Frontal cortex (tissue), 4 donors: ENCODE measurements around the gene GSC2. TPM values are rescaled to one million over a fixed set of nuclear protein-coding genes. Genes with fewer than 3 reads are reported as not detected.

Experiments
- DNase-seq, 2 donors: peaks; one replicate each; pipeline ENCODE4 v3.0.0; 2012; ENCODE audit warnings: low spot score in 2 of 2
- FAIRE-seq: peaks from 2 replicates; lab custom pipeline; 2012; peaks lifted over from hg19 to GRCh38; lab: Jason Lieb, UNC
- total RNA-seq: library from RNA; depleted of rRNA; stranded (reverse); fragments of >200 nt; gene quantifications from one replicate; pipeline ENCODE4 v1.2.3, GENCODE V29; 2014
- donor health status: control.
- donor health status: control.
- donor health status: control.

Gene GSC2
- total RNA-seq, 1 donor from 2014 or later, result not detected

DNA sequence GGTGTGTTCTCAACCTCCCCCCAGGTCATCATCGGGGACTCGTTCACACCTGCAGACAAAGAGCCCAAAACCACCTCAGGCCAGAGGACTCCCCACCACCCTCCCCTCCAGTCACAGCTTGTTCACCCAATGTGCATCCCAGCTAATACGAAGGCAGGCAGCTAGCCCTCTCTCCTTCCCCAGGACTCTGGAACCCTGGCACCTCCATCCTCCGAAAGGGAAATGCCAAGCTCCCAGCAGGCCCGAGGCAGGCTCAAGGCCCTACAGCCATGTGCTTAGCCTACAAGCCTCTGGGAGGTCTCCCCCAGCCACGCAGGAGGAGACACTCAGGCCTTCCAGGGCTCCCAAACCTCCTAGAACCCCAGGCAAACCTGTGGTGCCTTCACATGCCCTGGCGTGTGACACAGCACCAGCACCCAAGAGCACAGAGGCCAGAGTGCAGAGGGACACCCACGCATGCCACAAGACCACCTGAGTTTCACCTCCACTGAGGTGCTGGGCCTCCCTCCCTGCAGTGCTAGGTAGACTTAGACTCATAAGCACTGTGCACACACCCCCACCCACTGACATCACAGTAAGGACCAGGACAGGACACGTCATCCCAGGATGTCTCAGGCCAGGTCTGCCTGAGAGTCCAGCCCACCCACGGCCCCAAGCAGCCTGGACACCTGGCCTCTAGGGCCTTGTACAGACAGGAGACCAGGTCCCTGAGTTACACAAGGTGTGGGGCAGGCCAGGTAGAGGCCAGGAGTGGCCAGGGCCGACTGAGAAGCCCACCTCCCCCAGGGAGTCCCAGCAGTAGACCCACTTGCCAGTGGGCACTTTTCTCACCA is 12.5 kb downstream of the GSC2 start:
- DNase-seq, result no peak
- no peak for FAIRE-seq

DNA sequence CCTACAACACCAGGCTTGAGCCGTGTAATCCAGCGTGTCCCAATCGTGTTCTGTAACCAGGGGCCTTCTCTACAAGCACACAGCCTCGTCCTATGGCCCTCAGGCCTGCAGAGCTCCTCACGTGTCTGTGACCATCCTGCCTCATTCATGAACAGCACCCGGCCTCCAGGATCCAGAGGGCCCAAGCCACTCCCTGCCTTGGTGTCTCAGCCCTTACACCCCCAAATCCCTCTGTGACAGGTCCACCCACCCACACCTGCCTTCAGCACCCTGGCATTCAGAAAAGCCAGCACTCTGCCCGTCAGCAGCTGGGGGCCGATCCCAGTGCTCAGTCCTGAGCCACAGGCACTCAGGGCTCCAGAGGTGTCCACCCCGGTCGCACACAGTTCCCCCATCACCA is 13.2 kb downstream of the GSC2 start:
- DNase-seq (no peak), FAIRE-seq (no peak)

DNA sequence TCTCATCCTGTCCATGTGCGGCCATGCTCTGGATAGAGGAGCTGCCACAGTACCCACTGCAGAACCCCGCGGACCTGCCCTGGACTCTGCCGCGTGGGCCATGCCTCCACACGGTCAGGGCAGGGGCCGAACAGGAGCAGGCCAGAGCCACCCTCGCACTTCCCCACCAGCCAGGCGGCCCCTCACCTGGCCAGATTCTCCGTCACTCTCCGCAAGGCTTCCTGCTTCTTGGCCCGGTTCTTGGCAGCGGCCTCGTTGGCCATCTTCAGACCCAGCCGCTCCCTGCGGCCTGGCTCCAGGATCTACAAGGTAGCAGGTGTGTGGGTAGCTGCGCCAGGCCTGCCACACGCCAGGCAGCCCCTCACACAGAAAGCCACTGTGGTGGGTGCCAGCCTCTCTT is 15.2 kb downstream of the GSC2 start:
- no peak for FAIRE-seq

DNA sequence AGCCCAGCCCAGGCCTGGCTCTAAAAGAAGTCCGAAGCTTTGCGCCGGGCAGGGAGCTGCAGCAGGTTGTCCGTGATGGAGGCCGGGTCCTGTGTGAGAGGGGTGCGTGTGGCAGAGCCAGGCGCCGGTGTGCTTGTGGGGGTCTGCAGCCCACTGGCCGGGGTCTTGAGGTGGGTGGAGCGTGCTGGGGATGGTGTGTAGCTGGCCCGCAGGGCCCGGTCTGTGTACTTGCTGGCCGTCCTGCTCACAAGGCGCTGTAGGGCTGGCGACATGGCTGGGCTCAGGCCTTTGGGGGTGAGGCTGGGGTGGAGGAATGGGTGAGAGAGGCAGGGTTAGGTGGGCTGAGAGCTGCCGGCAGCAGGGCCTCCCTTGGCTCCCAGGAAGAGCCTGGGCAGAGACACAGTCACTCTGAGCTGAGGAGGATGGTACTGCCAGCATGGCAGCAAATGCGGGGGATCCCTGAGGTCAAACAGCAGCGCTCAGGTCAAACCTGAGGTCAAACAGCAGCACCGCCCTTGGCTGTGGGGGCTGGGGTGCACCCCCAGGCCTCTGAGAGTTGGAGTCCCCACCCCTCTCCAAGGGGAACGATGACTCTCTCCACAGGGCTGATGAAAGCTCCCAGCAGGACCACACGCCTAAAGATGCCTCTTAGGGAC is 15.8 kb downstream of the GSC2 start:
- DNase-seq, result no peak
- FAIRE-seq, result no peak

More for the DNA sequence above, 15.2 kb downstream of the GSC2 start:
- DNase-seq, result no peak

DNA sequence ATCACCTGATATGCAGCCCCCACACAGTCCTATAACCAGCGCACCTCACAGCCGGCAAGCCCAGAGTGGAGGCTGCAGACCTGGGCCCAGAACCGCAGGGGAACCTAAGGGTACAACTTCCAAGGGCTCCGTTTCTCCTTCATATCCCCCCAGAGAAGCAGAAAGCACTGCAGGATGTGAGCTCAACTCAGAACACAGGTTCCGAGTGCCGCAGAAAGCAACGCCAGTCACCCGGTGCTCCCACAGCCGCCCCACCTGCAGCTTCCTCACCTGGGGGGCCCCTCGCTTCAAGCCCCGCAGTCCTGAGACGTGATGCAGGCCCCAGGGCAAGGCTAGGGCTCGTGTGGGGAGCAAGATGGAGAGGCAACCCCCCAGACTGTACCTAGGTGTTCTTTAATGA is 16.5 kb downstream of the GSC2 start:
- DNase-seq (no peak), FAIRE-seq (no peak)

DNA sequence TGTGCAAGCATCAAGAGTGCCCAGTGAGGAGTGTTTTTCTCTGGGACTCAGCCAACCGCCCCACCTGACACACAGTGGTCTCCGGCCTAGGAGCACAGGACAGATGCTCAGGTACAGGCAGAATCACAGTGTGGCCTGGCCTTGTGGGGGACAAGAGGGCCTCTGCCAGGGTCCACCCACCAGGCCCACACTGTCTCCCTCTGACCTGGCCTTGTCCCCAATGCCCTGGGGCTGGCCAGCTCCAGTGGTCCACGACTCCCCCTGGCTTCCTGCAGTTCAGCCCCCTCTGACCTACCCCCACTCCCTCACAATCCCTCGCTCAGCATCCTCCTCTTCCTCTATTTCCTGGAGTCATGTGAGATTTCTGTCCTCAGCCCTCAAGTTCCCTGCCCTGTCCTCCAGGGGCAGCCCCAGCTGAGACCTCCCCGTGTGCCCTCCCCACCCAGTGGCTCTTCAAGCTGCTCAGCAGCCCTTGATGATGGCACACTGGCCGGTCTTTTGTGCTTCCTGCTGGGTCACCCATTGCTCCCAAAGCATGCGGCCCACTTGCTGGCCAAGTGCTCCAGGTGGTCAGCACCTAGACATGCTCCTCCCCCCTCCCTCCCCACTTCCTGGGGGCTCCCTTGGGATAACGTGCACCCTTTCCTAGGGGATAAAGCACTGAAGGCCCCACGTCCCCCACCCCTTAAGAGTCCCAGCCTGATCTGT is 17.2 kb downstream of the GSC2 start:
- DNase-seq (no peak), FAIRE-seq (no peak)

DNA sequence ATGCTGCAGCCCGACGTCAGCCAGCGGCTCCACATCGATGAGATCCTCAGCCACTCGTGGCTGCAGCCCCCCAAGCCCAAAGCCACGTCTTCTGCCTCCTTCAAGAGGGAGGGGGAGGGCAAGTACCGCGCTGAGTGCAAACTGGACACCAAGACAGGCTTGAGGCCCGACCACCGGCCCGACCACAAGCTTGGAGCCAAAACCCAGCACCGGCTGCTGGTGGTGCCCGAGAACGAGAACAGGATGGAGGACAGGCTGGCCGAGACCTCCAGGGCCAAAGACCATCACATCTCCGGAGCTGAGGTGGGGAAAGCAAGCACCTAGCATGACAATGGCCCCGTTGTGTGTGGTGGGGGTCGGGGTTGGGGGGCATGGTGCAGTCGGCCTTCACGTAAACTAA is 17.9 kb downstream of the GSC2 start:
- no peak for DNase-seq
- FAIRE-seq, result no peak

DNA sequence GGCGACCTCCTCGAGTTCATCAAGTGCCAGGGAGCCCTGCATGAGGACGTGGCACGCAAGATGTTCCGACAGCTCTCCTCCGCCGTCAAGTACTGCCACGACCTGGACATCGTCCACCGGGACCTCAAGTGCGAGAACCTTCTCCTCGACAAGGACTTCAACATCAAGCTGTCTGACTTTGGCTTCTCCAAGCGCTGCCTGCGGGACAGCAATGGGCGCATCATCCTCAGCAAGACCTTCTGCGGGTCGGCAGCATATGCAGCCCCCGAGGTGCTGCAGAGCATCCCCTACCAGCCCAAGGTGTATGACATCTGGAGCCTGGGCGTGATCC is 18.4 kb downstream of the GSC2 start:
- DNase-seq, result no peak
- no peak for FAIRE-seq

DNA sequence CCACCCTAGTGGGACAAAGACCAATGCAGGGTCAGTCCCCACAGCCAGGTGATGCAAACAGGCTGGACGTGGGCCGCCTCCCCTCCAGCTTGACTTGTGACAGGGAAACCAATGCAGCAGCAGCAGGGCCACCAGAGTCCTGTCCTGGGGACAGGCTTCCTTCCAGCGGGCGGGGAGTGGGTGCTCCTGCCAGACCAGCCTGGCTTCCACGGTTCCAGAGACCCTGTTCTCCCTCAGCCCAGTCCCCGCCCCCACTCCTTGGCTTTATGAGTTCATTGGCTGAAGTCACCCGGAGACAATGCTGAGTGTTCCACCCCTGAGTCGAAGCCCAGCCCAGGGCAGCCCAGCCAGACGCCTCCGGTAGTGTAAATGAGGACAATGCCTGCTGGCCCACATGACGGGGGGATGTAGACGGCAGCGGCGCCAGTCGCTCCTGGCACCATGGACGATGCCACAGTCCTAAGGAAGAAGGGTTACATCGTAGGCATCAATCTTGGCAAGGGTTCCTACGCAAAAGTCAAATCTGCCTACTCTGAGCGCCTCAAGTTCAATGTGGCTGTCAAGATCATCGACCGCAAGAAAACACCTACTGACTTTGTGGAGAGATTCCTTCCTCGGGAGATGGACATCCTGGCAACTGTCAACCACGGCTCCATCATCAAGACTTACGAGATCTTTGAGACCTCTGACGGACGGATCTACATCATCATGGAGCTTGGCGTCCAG is 19.0 kb downstream of the GSC2 start, which contains the start of gene TSSK2:
Gene TSSK2 (plus strand): TSS at position 350 of the 726 bp plus-strand sequence. CDS start 92 bp downstream, at position 442.
- FAIRE-seq, result no peak

DNA sequence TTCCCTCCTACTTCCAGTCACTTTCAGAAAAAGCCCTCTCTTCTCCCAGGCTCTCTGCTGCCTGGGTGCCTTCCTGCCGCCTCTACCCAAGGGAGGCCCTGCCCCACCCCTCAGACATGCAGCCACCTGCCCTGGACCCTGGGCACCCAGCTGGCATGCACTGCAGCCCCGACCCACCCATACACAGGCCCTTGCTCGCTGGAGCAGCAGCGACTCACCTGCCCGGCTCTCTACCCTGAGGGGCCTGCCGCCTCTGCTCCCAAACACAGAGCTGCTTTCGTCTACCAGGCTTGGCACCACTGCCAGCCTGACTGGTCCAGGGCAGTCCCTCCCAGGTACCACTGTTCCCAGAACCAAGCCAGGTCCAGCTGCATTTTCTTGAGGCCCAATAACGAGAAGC is 20.2 kb downstream of the GSC2 start:
- DNase-seq (no peak), FAIRE-seq (no peak)

More for the DNA sequence above, 19.0 kb downstream of the GSC2 start, which contains the start of gene TSSK2:
- DNase-seq, result no peak

DNA sequence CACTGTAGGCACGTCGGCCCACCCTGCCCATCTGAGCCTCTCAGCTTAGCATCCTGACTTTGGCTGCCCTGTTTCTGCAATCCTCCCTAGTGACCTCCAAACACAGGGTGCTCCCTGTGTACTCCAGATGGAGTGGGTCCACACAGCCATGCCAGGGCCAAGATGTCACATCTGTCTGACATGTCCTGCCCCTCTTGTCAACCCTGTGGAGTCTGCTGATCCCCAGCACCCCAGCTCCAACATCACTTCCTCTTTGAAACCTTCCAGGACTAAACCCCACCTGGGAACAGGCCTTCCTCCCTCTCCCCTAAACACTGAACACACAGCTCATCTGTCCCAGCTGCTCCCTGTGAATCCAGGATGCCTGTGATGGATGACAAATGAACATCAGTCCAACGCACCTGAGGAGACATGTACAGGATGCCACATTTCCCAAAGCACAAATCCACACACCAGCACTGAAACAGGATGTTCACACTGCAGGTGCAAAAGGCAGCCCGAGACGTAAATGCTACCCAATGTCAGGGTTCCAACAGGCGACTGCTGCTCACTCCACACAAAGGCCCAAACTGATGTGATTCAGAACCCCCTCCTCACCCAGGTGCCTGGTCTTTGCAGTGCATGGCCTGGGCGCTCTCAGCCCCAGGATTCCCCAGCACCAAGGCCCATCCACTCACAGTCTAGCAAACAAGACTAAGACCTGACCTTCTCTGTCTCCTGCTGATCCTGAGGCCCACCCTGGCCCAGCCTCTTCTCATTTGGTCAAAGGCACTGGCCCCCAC is 21.0 kb downstream of the GSC2 start:
- DNase-seq (no peak), FAIRE-seq (no peak)

DNA sequence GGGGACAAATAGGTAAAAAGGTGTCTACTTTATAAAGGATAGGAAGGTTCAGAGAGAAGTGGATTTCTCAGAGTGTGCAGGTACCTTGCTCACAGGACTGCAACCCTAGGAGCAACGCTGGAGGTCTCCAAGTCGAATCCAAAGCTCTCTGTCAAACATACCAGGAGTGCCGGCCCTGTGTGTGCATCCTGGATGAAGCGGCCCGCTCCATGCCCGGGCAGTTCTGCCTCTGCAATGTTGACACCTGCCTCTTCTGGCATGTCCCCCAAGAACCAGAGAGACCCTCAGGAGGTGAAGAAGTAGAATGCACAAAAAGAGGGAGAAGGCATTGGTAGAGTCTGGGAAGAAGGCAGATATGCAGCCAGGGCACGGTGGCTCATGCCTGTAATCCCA is 22.1 kb downstream of the GSC2 start:
- FAIRE-seq, result no peak
- no peak for DNase-seq

DNA sequence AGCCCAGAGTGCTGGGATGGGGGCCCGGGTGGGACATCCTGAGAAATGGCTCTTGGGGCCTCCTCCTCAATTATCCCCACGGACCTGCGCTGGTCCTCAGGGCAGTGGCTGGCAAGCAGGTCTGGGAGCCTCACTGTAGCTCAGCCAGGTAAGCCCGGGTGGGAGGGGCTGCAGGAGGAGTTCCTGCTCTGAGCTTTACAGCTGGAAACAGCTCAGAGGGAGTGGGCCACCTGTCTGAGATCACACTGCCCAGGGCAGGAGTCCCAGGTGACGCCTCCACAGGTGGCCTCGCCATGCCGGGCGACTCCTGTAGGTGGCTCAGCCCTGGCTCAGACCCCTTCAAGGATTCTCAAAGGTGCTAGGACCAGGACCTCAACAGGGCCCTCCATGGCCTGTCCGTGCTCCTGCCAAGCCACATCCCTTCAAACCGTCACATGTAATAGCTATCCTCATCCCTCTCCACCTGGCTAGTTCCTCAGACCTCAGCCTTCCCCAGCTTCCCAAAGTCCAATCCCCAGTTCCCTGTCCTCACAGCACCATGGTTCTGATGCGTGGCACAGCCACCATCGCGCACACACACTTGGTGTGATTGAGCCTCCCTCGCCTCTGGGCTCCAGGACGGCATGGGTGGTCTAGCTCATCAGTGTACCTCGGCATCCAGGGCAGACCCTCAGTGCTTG is 22.6 kb downstream of the GSC2 start:
- FAIRE-seq, result no peak
- DNase-seq, result no peak

DNA sequence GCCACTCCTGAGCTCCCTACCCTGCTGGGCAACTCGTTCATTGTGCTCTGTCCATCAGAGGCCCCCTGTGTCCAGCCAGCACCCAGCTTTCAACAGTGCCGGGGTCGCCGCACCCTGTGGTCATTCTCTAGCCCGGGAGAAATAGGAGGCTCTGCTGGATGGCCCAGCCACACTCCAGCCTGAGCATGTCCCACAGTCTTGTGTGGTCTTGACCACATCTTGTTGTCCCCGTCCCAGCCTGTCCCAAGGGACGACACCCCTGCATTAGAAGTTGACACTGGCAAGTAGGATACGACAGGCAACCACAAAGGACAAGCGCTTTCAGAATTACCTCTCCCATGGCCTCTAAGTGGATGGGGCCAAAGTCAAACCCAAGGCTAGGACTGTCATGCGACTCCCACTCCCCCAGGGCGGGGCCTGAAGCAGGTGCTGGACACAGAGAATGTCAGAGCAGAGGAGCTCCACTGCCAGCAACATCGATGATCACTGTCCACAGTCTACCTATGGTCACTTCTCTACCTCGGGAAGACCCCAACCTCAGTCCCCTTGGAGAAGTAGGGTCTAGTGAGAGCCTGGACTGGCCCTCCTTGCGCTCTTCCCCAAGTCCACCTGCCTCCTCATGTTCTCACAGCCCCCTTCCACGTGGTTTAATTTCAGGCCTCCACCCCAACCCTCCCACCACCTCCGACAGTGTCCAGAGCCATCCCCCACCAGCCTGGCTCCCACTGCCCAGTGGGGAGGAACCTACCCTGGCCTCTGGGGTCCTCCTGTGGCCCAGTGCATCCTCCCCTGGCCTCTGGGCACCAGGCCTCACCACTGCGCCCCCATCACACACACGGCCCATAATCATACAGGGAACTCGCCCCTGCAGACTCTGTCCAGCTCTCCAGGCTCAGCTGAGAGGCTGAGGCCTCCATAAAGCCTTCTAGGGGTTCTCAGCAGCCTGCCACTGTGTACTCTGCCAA is 23.5 kb downstream of the GSC2 start:
- FAIRE-seq, result no peak
- DNase-seq, result no peak

DNA sequence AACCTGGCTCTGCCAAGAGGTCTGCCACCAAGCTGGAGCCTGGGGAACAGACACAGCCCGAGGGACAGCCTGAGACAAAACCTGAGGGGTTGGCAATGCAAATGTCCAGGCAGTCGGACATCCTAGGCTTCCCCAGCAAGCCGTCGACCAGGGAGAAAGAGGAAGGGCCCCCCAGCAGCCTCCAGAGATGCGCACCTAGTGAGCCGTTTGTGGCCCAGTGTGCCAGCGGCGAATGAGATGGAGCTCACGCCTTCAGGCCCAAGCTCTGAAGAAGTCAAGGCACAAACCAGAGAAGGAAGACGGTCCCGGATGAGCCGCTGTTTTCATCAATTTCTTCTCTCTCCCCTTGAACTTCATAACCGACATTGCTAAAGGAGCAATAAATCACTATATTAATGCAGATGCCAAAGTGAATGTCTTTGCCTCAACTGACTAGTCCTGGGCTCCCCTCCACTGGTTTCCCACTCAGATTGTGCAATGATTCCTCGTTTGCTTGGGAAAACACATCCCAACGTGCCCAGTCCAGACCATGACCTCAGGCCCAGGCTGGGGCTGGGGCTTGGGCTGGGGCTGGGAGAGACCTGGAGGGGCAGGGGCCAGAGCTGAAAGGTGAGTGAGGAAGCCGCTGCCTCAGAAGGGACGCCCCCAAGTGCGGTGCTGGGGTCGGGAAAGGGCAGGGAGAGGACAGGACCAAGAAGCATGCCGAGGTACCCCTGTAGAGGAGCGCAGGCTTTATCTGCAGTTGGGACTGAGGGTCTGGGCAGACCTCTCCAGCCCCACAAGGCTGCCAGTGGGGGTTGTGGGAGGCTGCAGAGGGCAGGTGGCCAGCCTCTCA is 24.4 kb downstream of the GSC2 start:
- no peak for FAIRE-seq
- DNase-seq, result no peak

DNA sequence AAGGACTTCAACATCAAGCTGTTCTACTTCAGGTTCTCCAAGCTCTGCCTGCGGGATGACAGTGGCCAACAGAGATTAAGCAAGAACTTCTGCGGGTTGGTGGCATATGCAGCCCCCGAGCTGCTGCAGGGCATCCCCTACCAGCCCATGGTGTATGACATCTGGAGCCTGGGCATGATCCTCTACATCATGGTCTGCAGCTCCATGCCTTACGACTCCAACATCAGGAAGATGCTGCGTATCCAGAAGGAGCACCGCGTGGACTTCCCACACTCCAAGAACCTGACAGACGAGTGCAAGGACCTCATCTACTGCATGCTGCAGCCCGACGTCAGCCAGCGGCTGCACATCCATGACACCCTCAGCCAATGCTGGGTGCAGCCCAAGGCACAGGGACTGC is 25.1 kb downstream of the GSC2 start:
- FAIRE-seq (no peak), DNase-seq (no peak)

DNA sequence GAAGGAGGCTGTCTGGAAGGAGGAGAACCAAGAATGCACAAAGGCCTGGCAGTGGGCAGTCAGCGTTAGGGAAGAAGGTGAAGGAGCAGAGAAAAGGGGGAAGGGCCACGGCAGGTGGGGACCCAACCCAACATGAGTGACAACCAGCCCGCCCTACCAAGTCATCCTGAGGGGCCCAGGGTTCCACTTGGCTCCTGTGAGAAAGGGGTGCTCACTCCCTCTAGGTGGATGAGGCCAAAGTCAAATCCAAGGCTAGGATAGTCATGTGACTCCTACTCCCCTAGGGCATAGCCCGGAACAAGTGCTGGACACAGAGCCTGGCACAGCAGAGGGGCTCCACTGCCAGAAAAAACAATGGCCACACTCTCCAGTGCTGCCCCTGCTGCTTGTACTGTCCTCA is 25.7 kb downstream of the GSC2 start:
- no peak for FAIRE-seq

More for the DNA sequence above, 25.7 kb downstream of the GSC2 start:
- DNase-seq, result no peak
